Measurements from ENCODE around the gene SPINK4.

- TF ChIP-seq CTCF (IDR thresholded peaks at IDR 0.05 in 8 of 11, conservative IDR thresholded peaks at IDR 0.05 in 3 of 11) (no peak), POLR2AphosphoS5 (IDR thresholded peaks at IDR 0.05) (no peak)
These were observed 53.8 kb downstream of the SPINK4 start for GRCh38 chr9:33293782-33294181.
